Loucy (cell line): Measurements from ENCODE around the gene SPSB3.

ENCODE experiments used
- H2AFZ ChIP-seq: fragments of 200-600 bp; sonication (generic); 2 replicates; pipeline ENCODE4 v1.6.0; 2016; ENCODE audit warnings: antibody characterized with exemption, mild to moderate bottlenecking, low read length, moderate library complexity
- H3F3A ChIP-seq: fragments of 200-600 bp; 2 replicates; pipeline ENCODE4 v1.6.0; 2016; ENCODE audit warnings: antibody characterized with exemption, low read depth, mild to moderate bottlenecking
- H3K27me3 ChIP-seq: fragments of 200-600 bp; sonication (generic); 2 replicates; pipeline ENCODE4 v1.6.1; 2014; ENCODE audit warnings: low read length, mild to moderate bottlenecking; ENCODE audit not compliant: insufficient read depth, poor library complexity, severe bottlenecking
- H3K36me3 ChIP-seq: fragments of 200-600 bp; sonication (generic); 2 replicates; pipeline ENCODE4 v1.6.1; 2016; ENCODE audit warnings: low read length; ENCODE audit not compliant: insufficient read depth
- H3K4me1 ChIP-seq: fragments of 200-600 bp; sonication (generic); 2 replicates; pipeline ENCODE4 v1.5.1; 2014; ENCODE audit warnings: low read length, mild to moderate bottlenecking; ENCODE audit not compliant: insufficient read depth, poor library complexity, severe bottlenecking
- H3K4me2 ChIP-seq: fragments of 200-600 bp; sonication (generic); 2 replicates; pipeline ENCODE4 v1.6.0; 2014; ENCODE audit warnings: antibody characterized with exemption, low read length, low read depth, mild to moderate bottlenecking; ENCODE audit not compliant: poor library complexity, severe bottlenecking
- H3K4me3 ChIP-seq: fragments of 200-600 bp; sonication (generic); 2 replicates; pipeline ENCODE4 v1.5.1; 2014; ENCODE audit warnings: low read length, mild to moderate bottlenecking, mixed read lengths; ENCODE audit not compliant: poor library complexity, severe bottlenecking
- H3K79me2 ChIP-seq: fragments of 200-600 bp; sonication (generic); 2 replicates; pipeline ENCODE4 v1.6.1; 2014; ENCODE audit warnings: low read length; ENCODE audit not compliant: insufficient read depth
- H3K9ac ChIP-seq: fragments of 200-600 bp; sonication (generic); 2 replicates; pipeline ENCODE4 v1.6.0; 2014; ENCODE audit warnings: mild to moderate bottlenecking, low read depth, low read length, moderate library complexity; ENCODE audit not compliant: poor library complexity, severe bottlenecking
- H3K9me2 ChIP-seq: fragments of 200-600 bp; sonication (generic); replicated peaks from 2 replicates; pipeline ENCODE4 v1.6.1; 2016; ENCODE audit warnings: low read depth, low read length, mixed read lengths
- H3K9me3 ChIP-seq: fragments of 200-600 bp; sonication (generic); 2 replicates; pipeline ENCODE4 v1.6.1; 2014; ENCODE audit warnings: mild to moderate bottlenecking, antibody characterized with exemption, low read length, low read depth; ENCODE audit not compliant: insufficient read depth
- H4K20me1 ChIP-seq: fragments of 200-600 bp; sonication (generic); 2 replicates; pipeline ENCODE4 v1.6.0; 2014; ENCODE audit warnings: antibody characterized with exemption, low read length, mild to moderate bottlenecking; ENCODE audit not compliant: insufficient read depth, poor library complexity, severe bottlenecking
- CTCF ChIP-seq: fragments of 200-600 bp; sonication (generic); conservative IDR thresholded peaks from 2 replicates; pipeline ENCODE4 v1.5.1; 2014; ENCODE audit warnings: mild to moderate bottlenecking, antibody characterized with exemption, low read length
- EZH2phosphoT487 ChIP-seq: fragments of 200-600 bp; IDR thresholded peaks from 2 replicates; pipeline ENCODE4 v1.6.1; 2018; ENCODE audit warnings: antibody characterized with exemption, mild to moderate bottlenecking, moderate library complexity, borderline replicate concordance

The SPSB3 gene

GRCh38 chr16:1817716-1818115 is 35.3 kb upstream of the SPSB3 start:
- Histone ChIP-seq H3K4me2 (no peak overlapping the region), H3F3A (no peaks in the 10 kb centered on the region), H4K20me1 (no peaks in the 10 kb centered on the region), H3K9ac (no peak overlapping the region), H3K9me3 (no peaks in the 10 kb centered on the region), H2AFZ (no peak overlapping the region), H3K4me3 (no peak overlapping the region), H3K4me1 (no peaks in the 10 kb centered on the region), H3K36me3 (no peaks in the 10 kb centered on the region), H3K79me2 (no peaks in the 10 kb centered on the region), H3K27me3 (no peaks in the 10 kb centered on the region), H3K9me2 (no peaks in the 10 kb centered on the region)
- TF ChIP-seq CTCF: no peak
- no peak for TF ChIP-seq EZH2phosphoT487

- H3K27me3 ChIP-seq: no peaks in the 10 kb centered on the region
- H3K36me3 ChIP-seq: no peaks in the 10 kb centered on the region
- H3K4me3 ChIP-seq: no peak overlapping the region
- H3F3A ChIP-seq: no peaks in the 10 kb centered on the region
- no peaks in the 10 kb centered on the region for H3K9me3 ChIP-seq
- H2AFZ ChIP-seq: no peak overlapping the region
- H4K20me1 ChIP-seq: no peaks in the 10 kb centered on the region
- no peaks in the 10 kb centered on the region for H3K4me1 ChIP-seq
- H3K4me2 ChIP-seq: no peak overlapping the region
- no peak overlapping the region for H3K9ac ChIP-seq
- no peaks in the 10 kb centered on the region for H3K9me2 ChIP-seq
- TF ChIP-seq CTCF: no peak
- H3K79me2 ChIP-seq: no peaks in the 10 kb centered on the region
These were observed 34.9 kb upstream of the SPSB3 start for GRCh38 chr16:1817276-1817589.

GRCh38 chr16:1816396-1817275 is 34.3 kb upstream of the SPSB3 start:
- Histone ChIP-seq H3K27me3 (no peaks in the 10 kb centered on the region), H3K4me1 (no peaks in the 10 kb centered on the region), H3K4me2 (no peak overlapping the region), H3K9me3 (no peaks in the 10 kb centered on the region), H3F3A (no peaks in the 10 kb centered on the region), H3K4me3 (no peak overlapping the region), H3K9ac (no peak overlapping the region), H4K20me1 (no peaks in the 10 kb centered on the region), H3K9me2 (no peaks in the 10 kb centered on the region), H3K79me2 (no peaks in the 10 kb centered on the region), H2AFZ (no peak overlapping the region), H3K36me3 (no peaks in the 10 kb centered on the region)
- TF ChIP-seq EZH2phosphoT487 (no peak), CTCF (no peak)
